WTC11 (cell line): ENCODE results near the gene SERPINH1. TPM values are rescaled to one million over a fixed set of nuclear protein-coding genes. Genes with fewer than 3 reads are reported as not detected.

ENCODE experiments used
- ATAC-seq: fragments of 200-7000 bp; cut with Tn5 transposase; 2 replicates; pipeline ENCODE4 v1.10.0; 2021; ENCODE audit warnings: mild to moderate bottlenecking, moderate library complexity
- CTCF ChIA-PET: fragments of 300-600 bp; sonication (Branson Sonifier 250); formaldehyde crosslinking; loops from one replicate; lab custom pipeline; 2021; ENCODE audit warnings: antibody characterized with exemption; lab: Charles Lee
- POLR2A ChIA-PET: fragments of 350-600 bp; sonication (Branson Sonifier 250); formaldehyde crosslinking; loops from one replicate; lab custom pipeline; 2021; ENCODE audit warnings: antibody characterized with exemption; lab: Charles Lee
- DNase-seq: peaks from one replicate; pipeline ENCODE4 v3.0.0; 2021; ENCODE audit warnings: low spot score
- H3K27ac Mint-ChIP-seq: 2 replicates; pipeline ENCODE4 v1.8.0; 2021; ENCODE audit warnings: mixed read lengths
- H3K27me3 Mint-ChIP-seq: 2 replicates; pipeline ENCODE4 v1.8.0; 2021; ENCODE audit warnings: low read depth, mild to moderate bottlenecking, moderate library complexity, mixed read lengths
- H3K36me3 Mint-ChIP-seq: 2 replicates; pipeline ENCODE4 v1.8.0; 2021; ENCODE audit warnings: mixed read lengths
- H3K4me1 Mint-ChIP-seq: 2 replicates; pipeline ENCODE4 v1.8.0; 2022; ENCODE audit warnings: mixed read lengths
- H3K4me3 Mint-ChIP-seq: 2 replicates; pipeline ENCODE4 v1.8.0; 2021; ENCODE audit warnings: mild to moderate bottlenecking, moderate library complexity, mixed read lengths
- H3K9me3 Mint-ChIP-seq: 2 replicates; pipeline ENCODE4 v1.8.0; 2021; ENCODE audit warnings: mixed read lengths
- ATF1 ChIP-seq: sonication (generic); formaldehyde crosslinking; IDR thresholded peaks from 2 replicates; pipeline ENCODE4 v1.8.1; 2023; ENCODE audit warnings: mild to moderate bottlenecking, moderate library complexity, missing genetic modification reagents
- FOXJ3 ChIP-seq: sonication (generic); formaldehyde crosslinking; IDR thresholded peaks from 2 replicates; pipeline ENCODE4 v1.9.0; 2021; ENCODE audit warnings: missing genetic modification reagents, mild to moderate bottlenecking, borderline replicate concordance
- FOXK1 ChIP-seq: sonication (generic); formaldehyde crosslinking; IDR thresholded peaks from 2 replicates; pipeline ENCODE4 v1.8.0; 2022; ENCODE audit warnings: mild to moderate bottlenecking, moderate library complexity, missing genetic modification reagents
- JUN ChIP-seq: sonication (generic); formaldehyde crosslinking; IDR thresholded peaks from 2 replicates; pipeline ENCODE4 v1.8.0; 2023; ENCODE audit warnings: mild to moderate bottlenecking, missing genetic modification reagents
- NR1H2 ChIP-seq: sonication (generic); formaldehyde crosslinking; IDR thresholded peaks from 2 replicates; pipeline ENCODE4 v1.9.0; 2021; ENCODE audit warnings: mild to moderate bottlenecking, moderate library complexity, missing genetic modification reagents
- RELA ChIP-seq: sonication (generic); formaldehyde crosslinking; IDR thresholded peaks from 2 replicates; pipeline ENCODE4 v1.8.1; 2022; ENCODE audit warnings: missing genetic modification reagents, mild to moderate bottlenecking, borderline replicate concordance
- STAT6 ChIP-seq: sonication (generic); formaldehyde crosslinking; conservative IDR thresholded peaks from 2 replicates; pipeline ENCODE4 v1.8.1; 2023; ENCODE audit warnings: mild to moderate bottlenecking, low read depth, missing genetic modification reagents, moderate library complexity
- USF1 ChIP-seq: sonication (generic); formaldehyde crosslinking; IDR thresholded peaks from 2 replicates; pipeline ENCODE4 v1.8.0; 2022; ENCODE audit warnings: mild to moderate bottlenecking, missing genetic modification reagents
- ZBTB21 ChIP-seq: sonication (generic); formaldehyde crosslinking; IDR thresholded peaks from 2 replicates; pipeline ENCODE4 v1.8.1; 2023; ENCODE audit warnings: mild to moderate bottlenecking, missing genetic modification reagents, borderline replicate concordance
- ZNF232 ChIP-seq: sonication (generic); formaldehyde crosslinking; IDR thresholded peaks from 2 replicates; pipeline ENCODE4 v1.8.0; 2022; ENCODE audit warnings: mild to moderate bottlenecking, missing genetic modification reagents
- ZNF281 ChIP-seq: sonication (generic); formaldehyde crosslinking; IDR thresholded peaks from 2 replicates; pipeline ENCODE4 v1.8.0; 2023; ENCODE audit warnings: mild to moderate bottlenecking, missing genetic modification reagents
- ZNF317 ChIP-seq: sonication (generic); formaldehyde crosslinking; IDR thresholded peaks from 2 replicates; pipeline ENCODE4 v1.8.1; 2023; ENCODE audit warnings: low read depth, mild to moderate bottlenecking, moderate library complexity, missing genetic modification reagents, borderline replicate concordance
- ZNF396 ChIP-seq: fragments of 250-450 bp; sonication (Bioruptor Pico); IDR thresholded peaks from 2 replicates; pipeline ENCODE4 v1.8.0; 2021; ENCODE audit warnings: mild to moderate bottlenecking, moderate library complexity, borderline replicate concordance
- total RNA-seq: library from RNA; stranded (reverse); gene quantifications from 3 replicates; pipeline ENCODE4 v1.2.3, GENCODE V29; 2021
- TF ChIP-seq, protein P1 (sequence below): sonication (generic); formaldehyde crosslinking; IDR thresholded peaks from 2 replicates; pipeline ENCODE4 v1.8.0; 2023; ENCODE audit warnings: missing genetic modification reagents
- TF ChIP-seq, protein P2 (sequence below): sonication (generic); formaldehyde crosslinking; IDR thresholded peaks from 2 replicates; pipeline ENCODE4 v1.8.1; 2022; ENCODE audit warnings: low read depth, missing genetic modification reagents, borderline replicate concordance
- TF ChIP-seq, protein P3 (sequence below): sonication (generic); formaldehyde crosslinking; conservative IDR thresholded peaks from 2 replicates; pipeline ENCODE4 v1.8.1; 2022; ENCODE audit warnings: mild to moderate bottlenecking, missing genetic modification reagents
- TF ChIP-seq, protein P4 (sequence below): sonication (generic); formaldehyde crosslinking; IDR thresholded peaks from 2 replicates; pipeline ENCODE4 v1.8.0; 2022; ENCODE audit warnings: missing genetic modification reagents

SERPINH1 gene
- total RNA-seq, 1 experiment from 2014 or later = 411 TPM

DNA sequence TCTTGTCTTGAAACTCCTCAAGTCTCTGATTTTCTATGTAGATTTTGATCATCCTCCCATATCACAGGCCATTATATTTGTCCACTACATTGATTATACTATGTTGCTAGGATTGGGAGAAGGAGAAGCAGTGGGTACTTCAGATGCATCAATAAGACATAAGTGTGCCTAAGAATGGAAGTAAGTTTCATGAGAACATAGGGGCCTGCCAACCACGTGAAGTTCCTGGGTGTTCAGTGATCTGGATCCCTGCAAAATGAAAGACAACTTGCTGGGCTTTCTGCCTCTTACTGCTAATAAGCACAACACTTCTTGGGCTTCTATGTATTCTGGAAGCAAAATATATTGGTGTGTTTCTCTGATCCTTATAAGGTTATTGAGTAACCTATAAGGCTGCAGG, 17.8 kb downstream of the SERPINH1 start (continued):
- TF ChIP-seq ZNF396 (CRISPR knock-in tag) (no peak), FOXJ3 (no peak), NR1H2 (CRISPR knock-in tag) (no peak), ZNF232 (no peak), JUN (CRISPR knock-in tag) (no peak)
- TF ChIP-seq, protein P1, sequence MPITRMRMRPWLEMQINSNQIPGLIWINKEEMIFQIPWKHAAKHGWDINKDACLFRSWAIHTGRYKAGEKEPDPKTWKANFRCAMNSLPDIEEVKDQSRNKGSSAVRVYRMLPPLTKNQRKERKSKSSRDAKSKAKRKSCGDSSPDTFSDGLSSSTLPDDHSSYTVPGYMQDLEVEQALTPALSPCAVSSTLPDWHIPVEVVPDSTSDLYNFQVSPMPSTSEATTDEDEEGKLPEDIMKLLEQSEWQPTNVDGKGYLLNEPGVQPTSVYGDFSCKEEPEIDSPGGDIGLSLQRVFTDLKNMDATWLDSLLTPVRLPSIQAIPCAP = no peak

DNA sequence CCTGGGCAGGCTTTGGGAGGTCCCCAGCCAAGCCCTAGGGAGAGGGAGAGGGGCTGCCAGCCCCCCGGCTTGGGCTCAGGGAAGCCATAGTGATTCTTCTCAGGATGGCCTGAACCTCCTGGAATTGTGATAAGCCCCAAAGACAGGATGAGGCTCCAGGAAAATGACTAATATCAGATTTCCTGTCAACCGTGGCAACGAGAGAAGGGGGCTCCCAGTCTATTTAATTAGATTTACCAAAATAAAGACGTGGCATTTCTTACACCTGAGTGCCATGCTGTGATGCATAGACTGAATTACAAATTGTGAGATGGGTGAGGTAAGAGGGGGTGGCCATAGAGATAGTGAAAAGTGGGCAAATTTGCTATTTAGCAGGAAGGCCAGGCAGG, 20.4 kb downstream of the SERPINH1 start:
- ChIA-PET POLR2A (interaction anchor here (1.9 to 2.8 kb wide), 3 partner anchors 8 to 18 kb away, joined by 7 to 21 read pairs (median 18); no protein-coding TSS in a partner anchor), CTCF (interaction anchor here (0.6 to 5.3 kb wide), 14 partner anchors 8 to 137 kb away, joined by 3 to 110 read pairs (median 6); partner anchors contain the start of gene SERPINH1)
- Mint-ChIP-seq H3K4me1 (peaks cover 30% of the 10 kb centered on the region), H3K9me3 (0 out of 2 replicates have a peak, but pooled peaks cover 3% of the 10 kb centered on the region), H3K36me3 (no peaks in the 10 kb centered on the region), H3K4me3 (peak overlapping the region; percentile 75), H3K27ac (no peak overlapping the region), H3K27me3 (peaks cover 16% of the 10 kb centered on the region)
- TF ChIP-seq ZBTB21 (CRISPR knock-in tag) (no peak), USF1 (CRISPR knock-in tag) (no peak), ZNF281 (no peak), STAT6 (CRISPR knock-in tag) (no peak)
- TF ChIP-seq, protein P2, sequence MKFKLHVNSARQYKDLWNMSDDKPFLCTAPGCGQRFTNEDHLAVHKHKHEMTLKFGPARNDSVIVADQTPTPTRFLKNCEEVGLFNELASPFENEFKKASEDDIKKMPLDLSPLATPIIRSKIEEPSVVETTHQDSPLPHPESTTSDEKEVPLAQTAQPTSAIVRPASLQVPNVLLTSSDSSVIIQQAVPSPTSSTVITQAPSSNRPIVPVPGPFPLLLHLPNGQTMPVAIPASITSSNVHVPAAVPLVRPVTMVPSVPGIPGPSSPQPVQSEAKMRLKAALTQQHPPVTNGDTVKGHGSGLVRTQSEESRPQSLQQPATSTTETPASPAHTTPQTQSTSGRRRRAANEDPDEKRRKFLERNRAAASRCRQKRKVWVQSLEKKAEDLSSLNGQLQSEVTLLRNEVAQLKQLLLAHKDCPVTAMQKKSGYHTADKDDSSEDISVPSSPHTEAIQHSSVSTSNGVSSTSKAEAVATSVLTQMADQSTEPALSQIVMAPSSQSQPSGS = no peak
- TF ChIP-seq, protein P3, sequence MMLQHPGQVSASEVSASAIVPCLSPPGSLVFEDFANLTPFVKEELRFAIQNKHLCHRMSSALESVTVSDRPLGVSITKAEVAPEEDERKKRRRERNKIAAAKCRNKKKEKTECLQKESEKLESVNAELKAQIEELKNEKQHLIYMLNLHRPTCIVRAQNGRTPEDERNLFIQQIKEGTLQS (CRISPR knock-in tag) = no peak
- ATAC-seq = no peak
- no peak for DNase-seq

- CTCF ChIA-PET = interaction anchor here (0.6 to 5.3 kb wide), 22 partner anchors 8 to 220 kb away, joined by 3 to 110 read pairs (median 5); partner anchors contain the start of genes GDPD5, MAP6 and SERPINH1
- peaks cover 30% of the 10 kb centered on the region for H3K4me1 Mint-ChIP-seq
- H3K9me3 Mint-ChIP-seq = 0 out of 2 replicates have a peak, but pooled peaks cover 3% of the 10 kb centered on the region
- H3K27ac Mint-ChIP-seq = peak overlapping the region; percentile 72
- DNase-seq = peak; percentile 77
- peaks cover 16% of the 10 kb centered on the region for H3K27me3 Mint-ChIP-seq
- no peaks in the 10 kb centered on the region for H3K36me3 Mint-ChIP-seq
- peak; percentile 72 for ATAC-seq
- POLR2A ChIA-PET = interaction anchor here (0.8 to 2.8 kb wide), 9 partner anchors 8 to 142 kb away, joined by 3 to 21 read pairs (median 4); partner anchors contain the start of gene SERPINH1
- peak overlapping the region; percentile 75 for H3K4me3 Mint-ChIP-seq
- TF ChIP-seq FOXK1 (CRISPR knock-in tag) (peak; percentile 49; the same call in 1 of the 2 replicates), ATF1 (CRISPR knock-in tag) (no peak), RELA (CRISPR knock-in tag) (no peak), ZNF317 (CRISPR knock-in tag) (0 out of 2 replicates have a peak, but pooled peaks have one; percentile 9)
- TF ChIP-seq, protein P4, sequence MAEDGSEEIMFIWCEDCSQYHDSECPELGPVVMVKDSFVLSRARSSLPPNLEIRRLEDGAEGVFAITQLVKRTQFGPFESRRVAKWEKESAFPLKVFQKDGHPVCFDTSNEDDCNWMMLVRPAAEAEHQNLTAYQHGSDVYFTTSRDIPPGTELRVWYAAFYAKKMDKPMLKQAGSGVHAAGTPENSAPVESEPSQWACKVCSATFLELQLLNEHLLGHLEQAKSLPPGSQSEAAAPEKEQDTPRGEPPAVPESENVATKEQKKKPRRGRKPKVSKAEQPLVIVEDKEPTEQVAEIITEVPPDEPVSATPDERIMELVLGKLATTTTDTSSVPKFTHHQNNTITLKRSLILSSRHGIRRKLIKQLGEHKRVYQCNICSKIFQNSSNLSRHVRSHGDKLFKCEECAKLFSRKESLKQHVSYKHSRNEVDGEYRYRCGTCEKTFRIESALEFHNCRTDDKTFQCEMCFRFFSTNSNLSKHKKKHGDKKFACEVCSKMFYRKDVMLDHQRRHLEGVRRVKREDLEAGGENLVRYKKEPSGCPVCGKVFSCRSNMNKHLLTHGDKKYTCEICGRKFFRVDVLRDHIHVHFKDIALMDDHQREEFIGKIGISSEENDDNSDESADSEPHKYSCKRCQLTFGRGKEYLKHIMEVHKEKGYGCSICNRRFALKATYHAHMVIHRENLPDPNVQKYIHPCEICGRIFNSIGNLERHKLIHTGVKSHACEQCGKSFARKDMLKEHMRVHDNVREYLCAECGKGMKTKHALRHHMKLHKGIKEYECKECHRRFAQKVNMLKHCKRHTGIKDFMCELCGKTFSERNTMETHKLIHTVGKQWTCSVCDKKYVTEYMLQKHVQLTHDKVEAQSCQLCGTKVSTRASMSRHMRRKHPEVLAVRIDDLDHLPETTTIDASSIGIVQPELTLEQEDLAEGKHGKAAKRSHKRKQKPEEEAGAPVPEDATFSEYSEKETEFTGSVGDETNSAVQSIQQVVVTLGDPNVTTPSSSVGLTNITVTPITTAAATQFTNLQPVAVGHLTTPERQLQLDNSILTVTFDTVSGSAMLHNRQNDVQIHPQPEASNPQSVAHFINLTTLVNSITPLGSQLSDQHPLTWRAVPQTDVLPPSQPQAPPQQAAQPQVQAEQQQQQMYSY (CRISPR knock-in tag) = peak; percentile 69
- TF ChIP-seq, protein P1 = no peak
These were observed 21.1 kb downstream of the SERPINH1 start for GRCh38 chr11:75582895-75583717.
